CD4-positive, alpha-beta T cell (primary cell): ENCODE data around the gene MPPED1. TPM values are rescaled to one million over a fixed set of nuclear protein-coding genes. Genes with fewer than 3 reads are reported as not detected.

Source experiments
- ATAC-seq: fragments of 200-7000 bp; cut with Tn5 transposase; one replicate; pipeline ENCODE4 v1.10.0; 2022; ENCODE audit warnings: mild to moderate bottlenecking; ENCODE audit not compliant: poor library complexity
- CTCF ChIA-PET: fragments of 350-600 bp; sonication (Branson Sonifier 250); formaldehyde crosslinking; loops from one replicate; lab custom pipeline; 2021; ENCODE audit warnings: antibody characterized with exemption, inconsistent platforms; lab: Charles Lee
- POLR2A ChIA-PET: fragments of 350-600 bp; sonication (Branson Sonifier 250); formaldehyde crosslinking; loops from one replicate; lab custom pipeline; 2021; ENCODE audit warnings: antibody characterized with exemption, inconsistent platforms; lab: Charles Lee
- DNase-seq, 14 experiments: peaks; one replicate each; pipeline ENCODE4 v3.0.0-alpha.2; 2013 to 2020; ENCODE audit warnings: mixed read lengths in 2 of 14
- H3K27ac ChIP-seq, 2 donors: one replicate each; pipeline versions ENCODE4 v1.5.1 to v1.7.0; 2013; ENCODE audit warnings: low read length in 2 of 2, low read depth in 1 of 2, mild to moderate bottlenecking in 1 of 2
- H3K27me3 ChIP-seq, 2 experiments: 1 replicate in 1 of 2; 2 replicates in 1 of 2; pipeline versions ENCODE4 v1.6.1 to v1.7.0; 2013; ENCODE audit warnings: low read length in 2 of 2, control low read depth in 1 of 2, mild to moderate bottlenecking in 1 of 2, moderate library complexity in 1 of 2; ENCODE audit not compliant: insufficient read depth in 2 of 2, control insufficient read depth in 1 of 2
- H3K36me3 ChIP-seq: one replicate; pipeline ENCODE4 v1.6.1; 2013; ENCODE audit warnings: low read length, control low read depth; ENCODE audit not compliant: insufficient read depth
- H3K4me1 ChIP-seq: one replicate; pipeline ENCODE4 v1.6.1; 2013; ENCODE audit warnings: low read length, control low read depth; ENCODE audit not compliant: insufficient read depth
- H3K4me3 ChIP-seq: one replicate; pipeline ENCODE4 v1.5.1; 2013; ENCODE audit warnings: mild to moderate bottlenecking, low read length, moderate library complexity
- H3K9me3 ChIP-seq, 2 experiments: 1 replicate in 1 of 2; 2 replicates in 1 of 2; pipeline versions ENCODE4 v1.6.1 to v1.7.0; 2013; ENCODE audit warnings: low read length in 2 of 2, mild to moderate bottlenecking in 2 of 2, control low read depth in 1 of 2, moderate library complexity in 1 of 2; ENCODE audit not compliant: control insufficient read depth in 1 of 2, insufficient read depth in 1 of 2
- H3K27ac Mint-ChIP-seq: one replicate; pipeline ENCODE4 v1.8.0; 2020; ENCODE audit warnings: mixed read lengths
- H3K27me3 Mint-ChIP-seq: one replicate; pipeline ENCODE4 v1.8.0; 2021; ENCODE audit warnings: mixed read lengths
- H3K36me3 Mint-ChIP-seq: one replicate; pipeline ENCODE4 v1.8.0; 2021; ENCODE audit warnings: low read depth, mixed read lengths
- H3K4me1 Mint-ChIP-seq: one replicate; pipeline ENCODE4 v1.8.0; 2021; ENCODE audit warnings: low read depth, mixed read lengths
- H3K4me3 Mint-ChIP-seq: one replicate; pipeline ENCODE4 v1.8.0; 2020; ENCODE audit warnings: mild to moderate bottlenecking, mixed read lengths
- H3K9me3 Mint-ChIP-seq: one replicate; pipeline ENCODE4 v1.8.0; 2020; ENCODE audit warnings: mixed read lengths
- CTCF ChIP-seq: fragments of 200-600 bp; IDR thresholded peaks from one replicate; pipeline ENCODE4 v1.8.0; 2022; ENCODE audit warnings: antibody characterized with exemption, mild to moderate bottlenecking
- intact Hi-C, 2 experiments: fragments of 100-400 bp; cut with DNase I in 1 of 2; cut with micrococcal nuclease in 1 of 2; formaldehyde crosslinking; loops; one replicate each; pipeline versions ENCODE4 v1.15.1 to v1.9.0; 2023 to 2025; cut with DNase I, micrococcal nuclease
- total RNA-seq, 174 experiments: library from RNA in 2 of 174; stranded (reverse) in 2 of 174; gene quantifications; one replicate each; pipeline ENCODE4 v1.2.3 and lab custom pipeline; 2021 to 2026

The MPPED1 gene
- total RNA-seq, 2 experiments from 2014 or later = not detected

- Histone ChIP-seq H3K36me3 (no peaks in the 10 kb centered on the region), H3K4me3 (no peak overlapping the region), H3K4me1 (no peaks in the 10 kb centered on the region), H3K27me3 (no peaks in the 10 kb centered on the region), H3K27ac (no peak overlapping the region), H3K9me3 (peaks cover 0 to 9% of the 10 kb centered on the region in 2 experiments)
- H3K36me3 Mint-ChIP-seq = no peaks in the 10 kb centered on the region
- H3K27ac Mint-ChIP-seq = no peak overlapping the region
- CTCF ChIA-PET = no interaction called here
- peaks cover 4% of the 10 kb centered on the region for H3K27me3 Mint-ChIP-seq
- no peak for TF ChIP-seq CTCF
- H3K4me1 Mint-ChIP-seq = no peaks in the 10 kb centered on the region
- no peaks in the 10 kb centered on the region for H3K9me3 Mint-ChIP-seq
- POLR2A ChIA-PET = no interaction called here
- intact Hi-C loops = no loop called here
- H3K4me3 Mint-ChIP-seq = no peak overlapping the region
- ATAC-seq (no peak), DNase-seq (peak in 1 of 14 experiments; percentile 14)
Observed at GRCh38 chr22:43446916-43447315, 35.1 kb downstream of the MPPED1 start.

- Mint-ChIP-seq H3K27ac (no peak overlapping the region), H3K9me3 (no peaks in the 10 kb centered on the region), H3K27me3 (peaks cover 8% of the 10 kb centered on the region)
Observed at GRCh38 chr22:43447380-43447779, 35.6 kb downstream of the MPPED1 start.

GRCh38 chr22:43448048-43448447, 36.2 kb downstream of the MPPED1 start:
- H3K4me1 ChIP-seq = no peaks in the 10 kb centered on the region
- H3K9me3 Mint-ChIP-seq = no peaks in the 10 kb centered on the region
- DNase-seq (peak in 1 of 14 experiments; percentile 4), ATAC-seq (no peak)
- no peaks in the 10 kb centered on the region for H3K36me3 ChIP-seq
- POLR2A ChIA-PET = no interaction called here
- H3K27ac ChIP-seq = no peak overlapping the region
- no peak overlapping the region for H3K4me3 Mint-ChIP-seq
- CTCF ChIA-PET = no interaction called here
- no peak for TF ChIP-seq CTCF
- H3K27me3 ChIP-seq = no peaks in the 10 kb centered on the region
- peaks cover 0 to 9% of the 10 kb centered on the region in 2 experiments for H3K9me3 ChIP-seq
- no peaks in the 10 kb centered on the region for H3K36me3 Mint-ChIP-seq
- intact Hi-C loops = no loop called here
- no peak overlapping the region for H3K4me3 ChIP-seq
- H3K4me1 Mint-ChIP-seq = no peaks in the 10 kb centered on the region
- peaks cover 9% of the 10 kb centered on the region for H3K27me3 Mint-ChIP-seq
- no peak overlapping the region for H3K27ac Mint-ChIP-seq

More at GRCh38 chr22:43447380-43447779, 35.6 kb downstream of the MPPED1 start:
- H3K4me1 ChIP-seq = no peaks in the 10 kb centered on the region
- H3K4me3 Mint-ChIP-seq = no peak overlapping the region
- no peaks in the 10 kb centered on the region for H3K27me3 ChIP-seq
- no peaks in the 10 kb centered on the region for H3K36me3 Mint-ChIP-seq
- H3K4me1 Mint-ChIP-seq = no peaks in the 10 kb centered on the region
- no peak for TF ChIP-seq CTCF
- H3K9me3 ChIP-seq = peaks cover 0 to 9% of the 10 kb centered on the region in 2 experiments
- no peak for ATAC-seq
- POLR2A ChIA-PET = no interaction called here
- intact Hi-C loops = no loop called here
- no peak for DNase-seq
- CTCF ChIA-PET = no interaction called here
- no peak overlapping the region for H3K4me3 ChIP-seq
- no peak overlapping the region for H3K27ac ChIP-seq
- H3K36me3 ChIP-seq = no peaks in the 10 kb centered on the region
